T-helper 2 cell treated with Interferon-gamma antibody and Interleukin-4, amounts not matched to agents 5 μg/mL and 100 μg/mL, for 36 hours (primary cell): Measurements from ENCODE around the gene C2orf15.
"Not testable (repeated sequence)": the region's sequence is repeated elsewhere in the genome, so short reads cannot be mapped to it uniquely, and the experiment has no call there.

Experiments
- DNase-seq: peaks from one replicate; pipeline ENCODE4 v3.0.0; 2021; ENCODE audit warnings: low spot score
- H3K27ac Mint-ChIP-seq: one replicate; pipeline ENCODE4 v1.8.0; 2021; ENCODE audit warnings: mild to moderate bottlenecking, mixed read lengths
- H3K27me3 Mint-ChIP-seq: one replicate; pipeline ENCODE4 v1.8.0; 2021; ENCODE audit warnings: low read depth, mixed read lengths
- H3K36me3 Mint-ChIP-seq: one replicate; pipeline ENCODE4 v1.8.0; 2021; ENCODE audit warnings: low read depth, mixed read lengths
- H3K4me1 Mint-ChIP-seq: one replicate; pipeline ENCODE4 v1.8.0; 2021; ENCODE audit warnings: low read depth, mixed read lengths
- H3K4me3 Mint-ChIP-seq: one replicate; pipeline ENCODE4 v1.8.0; 2022; ENCODE audit warnings: mild to moderate bottlenecking, moderate library complexity, mixed read lengths
- H3K9me3 Mint-ChIP-seq: one replicate; pipeline ENCODE4 v1.8.0; 2021; ENCODE audit warnings: mixed read lengths

C2orf15 gene, protein sequence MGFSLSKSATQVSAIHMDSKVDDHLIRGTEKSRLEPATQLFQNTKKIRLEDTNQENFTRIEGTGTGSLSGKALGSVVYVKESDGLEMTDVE

DNA sequence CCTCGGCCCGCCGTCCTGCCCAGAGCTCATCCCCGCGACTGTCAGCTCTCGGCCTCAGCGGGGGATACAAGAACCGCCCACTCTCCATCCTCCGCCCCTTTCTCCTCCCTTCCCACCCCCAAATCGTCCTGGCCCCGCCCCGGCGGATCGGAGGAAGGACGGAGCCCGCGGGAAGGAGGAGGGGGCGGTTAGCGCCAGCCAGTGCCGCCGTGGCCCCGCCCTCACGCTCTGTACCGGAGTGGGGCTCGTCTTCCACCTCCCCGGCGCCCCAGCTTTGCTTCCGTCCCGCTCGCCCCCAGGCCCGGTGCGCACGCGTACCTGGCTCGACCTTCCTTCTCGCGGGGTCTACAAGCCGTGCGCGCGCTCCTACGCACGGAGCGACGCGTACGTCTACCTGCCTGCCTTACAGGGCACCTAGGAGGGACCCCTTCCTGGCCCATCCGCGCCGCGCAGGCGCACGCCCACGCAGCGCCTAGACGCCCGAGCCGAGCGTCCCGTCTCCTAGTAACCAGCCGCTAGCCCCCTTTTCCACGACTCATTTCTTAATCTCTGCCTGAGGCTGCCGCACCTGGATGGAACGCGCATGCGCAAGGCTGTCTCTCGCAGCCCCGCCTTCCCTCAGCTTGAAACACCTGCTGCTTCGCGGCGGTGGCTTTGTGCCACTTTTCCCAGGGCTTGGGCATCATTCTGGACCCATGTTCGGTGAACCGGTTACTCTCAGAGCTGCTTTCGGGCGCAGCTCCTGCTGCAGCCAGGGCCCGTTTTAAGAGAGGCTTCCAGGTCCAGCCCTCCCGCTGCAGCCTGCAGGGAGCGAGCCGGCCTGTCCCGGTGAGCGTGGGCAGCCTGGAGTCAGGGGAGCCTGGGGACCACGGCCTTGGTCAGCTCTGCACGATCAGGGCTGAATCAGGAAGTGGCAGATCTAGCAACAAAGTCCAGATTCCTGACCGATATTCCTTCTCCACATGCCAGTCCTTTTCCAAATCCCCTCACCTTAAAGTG lies at the start of gene C2orf15:
Gene C2orf15 (plus strand): TSS at position 598 of the 999 bp plus-strand sequence. CDS start 8,852 bp downstream, outside the sequence.
- peak; percentile 93 for DNase-seq
- H3K4me1 Mint-ChIP-seq = peaks cover 6% of the 10 kb centered on the region
- H3K27me3 Mint-ChIP-seq = peaks cover 25% of the 10 kb centered on the region
- no peaks in the 10 kb centered on the region for H3K36me3 Mint-ChIP-seq
- H3K4me3 Mint-ChIP-seq = peak within 1 kb of the TSS; percentile 93
- peak within 1 kb of the TSS; percentile 79 for H3K27ac Mint-ChIP-seq
- no peaks in the 10 kb centered on the region for H3K9me3 Mint-ChIP-seq

DNA sequence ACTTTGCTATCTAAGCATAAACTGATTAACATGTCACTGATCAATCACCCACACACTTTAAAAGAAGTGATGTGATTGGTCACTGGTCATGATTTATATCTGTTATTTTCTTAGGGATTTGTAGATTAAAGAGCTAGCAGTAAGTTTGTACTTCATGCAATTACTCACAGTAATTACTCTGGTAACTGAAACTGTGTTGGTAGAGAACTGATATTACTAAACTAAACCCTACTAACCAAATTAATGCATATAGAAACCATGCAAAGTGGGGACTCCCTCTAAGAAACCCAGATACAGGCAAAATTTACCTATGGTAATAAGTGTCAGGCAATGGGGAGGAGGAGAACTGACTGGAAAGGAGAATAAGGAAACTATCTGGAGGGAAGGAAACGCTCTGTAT lies 44.8 kb upstream of the C2orf15 start:
- no peak for DNase-seq
- H3K4me3 Mint-ChIP-seq = no peak overlapping the region
- H3K36me3 Mint-ChIP-seq = no peaks in the 10 kb centered on the region
- peaks cover 2% of the 10 kb centered on the region for H3K4me1 Mint-ChIP-seq
- peaks cover 11% of the 10 kb centered on the region for H3K9me3 Mint-ChIP-seq
- H3K27ac Mint-ChIP-seq = no peak overlapping the region
- H3K27me3 Mint-ChIP-seq = peaks cover 16% of the 10 kb centered on the region

DNA sequence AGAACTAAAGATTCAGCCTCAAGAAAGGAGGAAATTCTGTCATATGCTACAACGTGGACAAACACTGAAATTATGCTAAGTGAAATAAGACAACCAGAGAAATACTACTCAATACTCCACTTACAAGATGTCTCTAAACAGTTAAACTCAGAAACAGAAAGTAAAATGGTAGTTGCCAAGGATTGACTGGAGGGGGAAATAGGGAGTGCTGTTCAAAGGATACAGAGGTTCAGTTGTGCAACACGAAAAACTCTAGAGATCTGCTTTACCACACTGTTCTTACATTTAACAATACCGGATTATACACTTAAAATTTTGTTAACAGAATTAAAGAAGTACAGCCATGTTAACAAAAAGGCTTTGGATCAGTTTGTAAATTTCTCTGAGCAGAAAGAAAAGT lies 39.8 kb upstream of the C2orf15 start:
- no peaks in the 10 kb centered on the region for H3K36me3 Mint-ChIP-seq
- H3K27ac Mint-ChIP-seq = no peak overlapping the region
- no peaks in the 10 kb centered on the region for H3K27me3 Mint-ChIP-seq
- H3K4me3 Mint-ChIP-seq = no peak overlapping the region
- H3K4me1 Mint-ChIP-seq = peaks cover 2% of the 10 kb centered on the region
- no peaks in the 10 kb centered on the region for H3K9me3 Mint-ChIP-seq
- DNase-seq = no peak

DNA sequence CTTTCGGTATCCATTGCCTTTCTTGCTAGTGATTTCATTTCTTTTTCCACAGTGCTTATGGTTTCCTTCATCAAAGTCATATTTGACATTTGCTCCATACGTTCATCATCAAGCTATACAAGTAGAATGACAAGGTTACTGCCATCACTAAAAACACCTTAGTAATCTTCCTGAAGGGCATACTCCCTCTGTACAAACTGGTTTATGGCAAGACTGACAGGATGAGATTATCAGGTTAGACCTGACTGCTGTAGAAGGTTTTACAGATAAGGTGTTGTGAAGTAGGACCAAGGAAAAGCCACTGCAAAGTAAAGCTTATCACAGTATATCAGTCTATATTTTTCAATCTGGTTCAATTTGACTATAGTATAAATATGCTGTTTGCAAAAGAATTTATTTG lies 37.5 kb upstream of the C2orf15 start:
- Mint-ChIP-seq H3K27ac (no peak overlapping the region), H3K4me3 (no peak overlapping the region), H3K36me3 (no peaks in the 10 kb centered on the region), H3K9me3 (no peaks in the 10 kb centered on the region), H3K27me3 (no peaks in the 10 kb centered on the region), H3K4me1 (peaks cover 2% of the 10 kb centered on the region)
- no peak for DNase-seq

DNA sequence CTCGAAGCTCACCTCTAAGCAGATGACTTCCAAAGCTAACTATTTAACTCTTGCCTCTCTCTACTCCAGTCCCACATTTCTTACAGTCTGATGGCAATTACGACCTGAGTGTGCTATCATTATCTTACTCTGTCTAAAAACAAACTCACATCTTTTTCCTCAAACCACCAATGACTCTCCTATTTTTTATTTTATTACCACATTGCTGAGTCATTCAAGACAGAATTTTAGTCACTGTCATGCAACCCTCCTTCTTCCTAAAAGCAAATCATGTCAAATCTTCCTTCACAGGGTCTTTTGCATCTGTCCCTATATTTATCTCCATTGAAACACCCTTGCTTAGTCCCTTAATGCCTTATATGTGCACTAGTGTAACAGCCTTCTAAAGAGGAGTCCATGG lies 34.6 kb upstream of the C2orf15 start:
- H3K4me3 Mint-ChIP-seq = no peak overlapping the region
- no peak for DNase-seq
- no peaks in the 10 kb centered on the region for H3K36me3 Mint-ChIP-seq
- H3K27ac Mint-ChIP-seq = no peak overlapping the region
- H3K4me1 Mint-ChIP-seq = no peaks in the 10 kb centered on the region
- H3K9me3 Mint-ChIP-seq = no peaks in the 10 kb centered on the region
- H3K27me3 Mint-ChIP-seq = no peaks in the 10 kb centered on the region

DNA sequence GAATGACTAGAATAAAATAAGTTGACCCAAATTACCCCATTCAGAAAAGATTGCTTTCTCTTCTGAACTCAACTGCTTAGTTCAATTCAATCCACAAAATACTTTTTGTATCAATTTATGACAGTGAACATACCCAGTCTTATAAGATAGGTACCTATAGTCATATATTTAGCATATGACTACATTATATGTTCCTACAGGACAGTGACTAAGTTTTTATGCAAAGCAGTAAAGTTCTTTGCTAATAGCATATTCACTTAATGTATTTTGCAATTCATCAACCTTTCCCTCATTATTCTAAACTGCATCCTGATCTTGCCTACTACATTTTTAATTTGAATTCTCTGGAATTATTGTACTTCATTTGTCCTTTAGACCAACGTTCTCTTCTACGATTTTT lies 30.3 kb upstream of the C2orf15 start:
- Mint-ChIP-seq H3K36me3 (no peaks in the 10 kb centered on the region), H3K4me3 (no peak overlapping the region), H3K27ac (no peak overlapping the region), H3K27me3 (peaks cover 6% of the 10 kb centered on the region), H3K4me1 (no peaks in the 10 kb centered on the region), H3K9me3 (no peaks in the 10 kb centered on the region)
- DNase-seq = no peak

DNA sequence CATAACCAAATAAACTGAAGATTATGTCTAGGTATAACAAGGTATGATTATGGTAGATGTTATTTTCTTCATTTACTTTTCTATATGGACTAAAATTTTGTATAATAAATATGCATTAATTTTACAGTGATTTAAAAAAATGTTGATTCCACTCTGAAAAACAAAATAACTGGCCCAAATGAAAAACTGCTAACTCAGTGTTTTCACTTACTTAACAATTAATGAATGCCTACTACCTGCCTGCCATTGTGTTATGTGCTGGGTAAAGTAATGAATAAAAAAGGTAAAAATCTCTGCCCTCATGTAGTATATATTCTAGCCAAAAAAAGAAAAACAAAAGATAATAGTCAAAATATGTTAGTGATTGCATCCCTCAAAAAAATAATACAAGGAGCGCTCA lies 29.6 kb upstream of the C2orf15 start:
- H3K27me3 Mint-ChIP-seq = peaks cover 7% of the 10 kb centered on the region
- no peaks in the 10 kb centered on the region for H3K4me1 Mint-ChIP-seq
- H3K4me3 Mint-ChIP-seq = no peak overlapping the region
- H3K36me3 Mint-ChIP-seq = no peaks in the 10 kb centered on the region
- no peaks in the 10 kb centered on the region for H3K9me3 Mint-ChIP-seq
- DNase-seq = no peak
- H3K27ac Mint-ChIP-seq = no peak overlapping the region

DNA sequence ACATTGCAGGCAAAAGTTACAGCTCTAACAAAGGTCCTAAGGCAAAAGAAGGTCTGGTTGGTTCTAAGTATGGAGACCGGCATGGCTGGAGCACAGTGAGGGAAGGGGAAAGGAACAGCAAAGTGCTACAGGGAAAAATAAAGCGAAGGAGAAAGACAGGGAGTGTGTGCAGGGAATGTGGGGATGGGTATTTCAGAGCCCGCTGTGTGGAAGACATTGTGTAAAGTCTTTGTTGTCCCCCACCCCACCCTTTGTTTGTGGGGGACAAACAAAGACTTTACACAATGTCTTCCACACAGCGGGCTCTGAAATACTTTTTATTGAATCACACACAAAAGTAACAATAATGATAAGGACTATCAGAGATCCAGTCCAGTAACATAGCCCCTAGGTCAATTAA lies 28.9 kb upstream of the C2orf15 start:
- DNase-seq = no peak
- no peak overlapping the region for H3K4me3 Mint-ChIP-seq
- no peak overlapping the region for H3K27ac Mint-ChIP-seq
- H3K36me3 Mint-ChIP-seq = no peaks in the 10 kb centered on the region
- H3K27me3 Mint-ChIP-seq = peaks cover 7% of the 10 kb centered on the region
- H3K9me3 Mint-ChIP-seq = no peaks in the 10 kb centered on the region
- no peaks in the 10 kb centered on the region for H3K4me1 Mint-ChIP-seq

DNA sequence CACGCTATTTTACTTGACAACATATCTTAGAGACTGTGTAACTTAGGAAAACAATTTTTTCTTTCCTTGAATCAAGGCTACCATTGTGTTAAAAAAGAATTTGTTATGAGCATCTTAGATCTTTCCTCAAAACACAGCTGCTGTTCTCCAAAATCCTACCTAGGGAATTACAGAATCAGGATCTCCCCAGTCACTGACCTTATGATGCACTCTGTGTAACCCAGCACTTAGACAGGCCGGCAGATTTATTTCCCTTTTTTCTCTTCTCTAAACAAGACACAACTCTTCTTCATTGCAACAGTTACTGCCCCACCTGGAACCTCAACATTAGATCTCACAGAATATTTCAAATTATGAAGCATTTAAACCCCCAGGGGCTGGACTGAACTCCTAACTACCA lies 13.5 kb upstream of the C2orf15 start:
- Mint-ChIP-seq H3K27me3 (peaks cover 4% of the 10 kb centered on the region), H3K4me1 (no peaks in the 10 kb centered on the region), H3K36me3 (no peaks in the 10 kb centered on the region), H3K9me3 (peaks cover 28% of the 10 kb centered on the region), H3K27ac (no peak overlapping the region), H3K4me3 (no peak overlapping the region)
- DNase-seq = no peak

DNA sequence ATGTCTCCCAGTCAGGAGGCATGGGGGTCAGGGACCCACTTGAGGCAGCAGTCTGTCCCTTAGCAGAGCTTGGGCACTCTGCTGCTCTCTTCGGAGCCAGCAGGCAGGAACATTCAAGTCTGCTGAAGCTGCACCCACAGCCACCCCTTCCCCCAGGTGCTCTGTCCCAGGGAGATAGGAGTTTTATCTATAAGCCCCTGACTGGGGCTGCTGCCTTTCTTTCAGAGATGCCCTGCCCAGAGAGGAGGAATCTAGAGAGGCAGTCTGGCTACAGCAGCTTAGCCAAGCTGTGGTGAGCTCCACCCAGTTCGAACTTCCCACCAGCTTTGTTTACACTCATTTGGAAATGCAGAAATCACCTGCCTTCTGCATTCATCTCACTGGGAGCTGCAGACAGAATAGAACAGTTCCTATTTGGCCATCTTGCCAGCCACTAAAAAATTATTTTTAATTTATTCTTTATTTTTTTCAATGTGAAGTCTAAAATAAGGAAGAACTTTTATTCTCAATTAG lies 6.4 kb upstream of the C2orf15 start:
- H3K9me3 Mint-ChIP-seq = peaks cover 34% of the 10 kb centered on the region
- H3K27ac Mint-ChIP-seq, H3K4me1 Mint-ChIP-seq, H3K4me3 Mint-ChIP-seq, DNase-seq, H3K36me3 Mint-ChIP-seq: not testable (repeated sequence)
- peaks cover 23% of the 10 kb centered on the region for H3K27me3 Mint-ChIP-seq

DNA sequence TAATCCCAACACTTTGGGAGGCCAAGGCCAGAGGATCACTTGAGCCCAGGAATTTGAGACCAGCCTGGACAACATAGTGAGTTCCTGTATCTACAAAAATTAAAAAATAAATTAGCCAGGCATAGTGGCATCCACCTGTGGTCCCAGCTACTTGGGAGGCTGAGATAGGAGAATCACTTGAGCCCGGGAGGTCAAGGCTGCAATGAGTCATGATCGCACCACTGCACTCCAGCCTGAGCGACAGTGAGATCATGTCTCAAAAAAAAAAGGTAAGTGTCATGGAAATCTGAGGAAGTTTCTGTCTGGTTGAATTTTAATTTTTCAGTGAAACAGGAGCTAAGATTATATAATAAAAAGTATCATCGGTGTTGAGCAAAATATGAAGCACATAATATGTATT lies 2.5 kb upstream of the C2orf15 start:
- no peaks in the 10 kb centered on the region for H3K36me3 Mint-ChIP-seq
- no peak for DNase-seq
- H3K4me3 Mint-ChIP-seq = no peak overlapping the region
- no peak overlapping the region for H3K27ac Mint-ChIP-seq
- peaks cover 3% of the 10 kb centered on the region for H3K9me3 Mint-ChIP-seq
- peaks cover 6% of the 10 kb centered on the region for H3K4me1 Mint-ChIP-seq
- peaks cover 29% of the 10 kb centered on the region for H3K27me3 Mint-ChIP-seq

DNA sequence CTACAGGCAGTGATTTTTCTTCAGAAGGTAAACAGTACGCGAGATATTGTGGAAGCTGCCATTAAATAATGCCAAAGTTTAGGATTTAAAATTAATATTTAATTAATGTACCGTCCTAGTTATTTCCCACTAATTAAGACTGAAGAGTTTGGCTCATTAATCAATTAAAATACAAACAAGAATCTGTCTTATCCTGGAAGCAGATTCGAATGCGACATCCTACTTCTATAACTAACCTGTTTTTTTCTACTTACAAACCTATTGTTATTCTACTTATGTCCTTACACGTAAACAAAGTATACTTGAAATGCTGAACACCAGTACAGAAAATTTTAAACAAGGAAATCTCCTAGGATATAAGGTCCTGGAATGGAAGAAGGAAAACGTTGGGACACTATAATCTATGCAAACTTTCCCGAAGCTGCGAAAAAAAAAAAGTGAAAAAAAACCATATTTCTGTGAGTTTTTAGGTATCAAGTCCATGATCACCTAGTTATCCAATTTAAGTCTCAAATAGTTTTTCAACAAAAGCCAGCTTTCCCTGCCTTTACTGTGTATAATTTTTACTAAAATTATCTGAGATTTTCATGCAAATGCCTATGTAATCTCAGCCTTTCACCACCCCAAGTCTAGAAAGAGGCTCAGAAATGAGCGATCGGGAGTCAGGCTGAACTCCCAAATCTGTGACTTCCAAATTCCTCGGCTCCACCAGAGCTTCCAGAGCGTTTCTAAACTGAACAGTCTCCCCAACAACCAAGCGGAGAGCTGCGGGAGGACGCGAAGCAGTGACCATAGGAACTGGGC lies 1.2 kb upstream of the C2orf15 start:
- Mint-ChIP-seq H3K4me3 (peak overlapping the region; percentile 93), H3K9me3 (no peaks in the 10 kb centered on the region), H3K36me3 (no peaks in the 10 kb centered on the region), H3K27me3 (peaks cover 27% of the 10 kb centered on the region), H3K27ac (peak overlapping the region; percentile 79), H3K4me1 (peaks cover 6% of the 10 kb centered on the region)
- DNase-seq = no peak

DNA sequence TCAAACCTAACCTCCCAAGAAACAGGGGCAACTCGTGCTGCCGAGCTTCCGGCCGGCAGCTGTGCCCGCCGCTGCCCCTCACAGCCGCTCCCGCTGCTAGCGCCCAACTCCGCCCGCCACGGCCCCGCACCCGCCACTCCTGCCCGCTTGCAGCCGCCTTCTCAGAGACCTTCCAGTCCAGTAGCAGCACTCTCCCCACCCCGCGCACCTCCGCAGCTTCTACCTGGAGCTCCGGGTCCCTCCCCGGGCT lies 722 bp upstream of the C2orf15 start:
- Mint-ChIP-seq H3K9me3 (no peaks in the 10 kb centered on the region), H3K36me3 (no peaks in the 10 kb centered on the region), H3K4me3 (peak overlapping the region; percentile 93), H3K27ac (peak overlapping the region; percentile 79), H3K4me1 (peaks cover 6% of the 10 kb centered on the region), H3K27me3 (peaks cover 25% of the 10 kb centered on the region)
- no peak for DNase-seq

DNA sequence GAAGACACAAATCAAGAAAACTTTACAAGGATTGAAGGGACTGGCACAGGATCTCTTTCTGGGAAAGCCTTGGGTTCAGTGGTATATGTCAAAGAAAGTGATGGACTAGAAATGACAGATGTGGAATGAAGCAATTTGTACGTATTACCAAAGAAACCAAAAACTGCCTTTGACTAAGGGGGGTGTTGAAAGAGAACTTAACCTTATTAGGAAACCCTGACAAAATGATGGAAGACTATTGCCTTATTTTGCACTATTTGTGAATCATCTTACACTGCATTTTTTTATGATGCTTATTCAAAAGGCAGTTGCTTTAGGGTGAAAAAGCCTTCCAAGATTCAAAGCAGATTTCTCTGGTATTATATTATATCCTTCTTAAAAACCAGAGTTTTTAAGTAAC lies 9.2 kb downstream of the C2orf15 start:
- H3K36me3 Mint-ChIP-seq = peaks cover 3% of the 10 kb centered on the region
- no peaks in the 10 kb centered on the region for H3K27me3 Mint-ChIP-seq
- H3K9me3 Mint-ChIP-seq = no peaks in the 10 kb centered on the region
- H3K27ac Mint-ChIP-seq = no peak overlapping the region
- DNase-seq = no peak
- peaks cover 5% of the 10 kb centered on the region for H3K4me1 Mint-ChIP-seq
- no peak overlapping the region for H3K4me3 Mint-ChIP-seq
